RWPE2 (cell line): Measurements from ENCODE around the gene TKT.
A peak's percentile ranks its signal among the peaks of the same experiment; 100 is the strongest.

Source experiments
- ATAC-seq: fragments of 200-7000 bp; cut with Tn5 transposase; 3 replicates; pipeline ENCODE4 v1.9.1; 2021; ENCODE audit warnings: low read depth
- DNase-seq: peaks from one replicate; pipeline ENCODE4 v3.0.0-alpha.2; 2020; ENCODE audit warnings: low spot score
- H3K27ac ChIP-seq: fragments of 450-650 bp; 2 replicates; pipeline ENCODE4 v1.5.1; 2017; ENCODE audit warnings: mild to moderate bottlenecking; ENCODE audit not compliant: poor library complexity, severe bottlenecking
- H3K27me3 ChIP-seq: fragments of 250-450 bp; sonication (Bioruptor Pico); 2 replicates; pipeline ENCODE4 v1.5.1; 2021; ENCODE audit warnings: mild to moderate bottlenecking, moderate library complexity; ENCODE audit not compliant: insufficient read depth, poor library complexity, severe bottlenecking
- H3K36me3 ChIP-seq: fragments of 250-450 bp; sonication (Bioruptor Pico); 2 replicates; pipeline ENCODE4 v1.5.1; 2020; ENCODE audit warnings: low read depth, mild to moderate bottlenecking, moderate library complexity
- H3K4me1 ChIP-seq: fragments of 250-450 bp; sonication (Bioruptor Pico); 2 replicates; pipeline ENCODE4 v1.5.1; 2021; ENCODE audit warnings: mild to moderate bottlenecking, moderate library complexity; ENCODE audit not compliant: insufficient read depth, poor library complexity, severe bottlenecking
- H3K4me3 ChIP-seq: fragments of 250-450 bp; sonication (Bioruptor Pico); 2 replicates; pipeline ENCODE4 v1.5.1; 2021; ENCODE audit warnings: mild to moderate bottlenecking, moderate library complexity; ENCODE audit not compliant: severe bottlenecking
- H3K9me3 ChIP-seq: fragments of 250-450 bp; sonication (Bioruptor Pico); 2 replicates; pipeline ENCODE4 v1.5.1; 2021; ENCODE audit warnings: mild to moderate bottlenecking, moderate library complexity; ENCODE audit not compliant: severe bottlenecking
- CTCF ChIP-seq: fragments of 450-650 bp; IDR thresholded peaks from one replicate; pipeline ENCODE4 v1.5.1; 2017; ENCODE audit warnings: mild to moderate bottlenecking, moderate library complexity; ENCODE audit not compliant: poor library complexity, severe bottlenecking

The TKT gene

GRCh38 chr3:53183514-53183913, 72.3 kb downstream of the TKT start:
- H3K27ac ChIP-seq = no peak overlapping the region
- TF ChIP-seq CTCF = no peak

GRCh38 chr3:53182764-53183355, 73.0 kb downstream of the TKT start:
- ATAC-seq = no peak
- peak; percentile 34 for DNase-seq
- no peak for TF ChIP-seq CTCF
- H3K36me3 ChIP-seq = peaks cover 36% of the 10 kb centered on the region
- H3K9me3 ChIP-seq = no peaks in the 10 kb centered on the region
- H3K4me3 ChIP-seq = no peak overlapping the region
- H3K27ac ChIP-seq = no peak overlapping the region
- no peaks in the 10 kb centered on the region for H3K27me3 ChIP-seq
- H3K4me1 ChIP-seq = no peaks in the 10 kb centered on the region

More at GRCh38 chr3:53183514-53183913, 72.3 kb downstream of the TKT start:
- no peaks in the 10 kb centered on the region for H3K27me3 ChIP-seq
- ATAC-seq = no peak
- H3K9me3 ChIP-seq = no peaks in the 10 kb centered on the region
- H3K4me1 ChIP-seq = no peaks in the 10 kb centered on the region
- peak; percentile 50 for DNase-seq
- peaks cover 35% of the 10 kb centered on the region for H3K36me3 ChIP-seq
- no peak overlapping the region for H3K4me3 ChIP-seq

- no peak for TF ChIP-seq CTCF
- Histone ChIP-seq H3K27ac (no peak overlapping the region), H3K4me1 (no peaks in the 10 kb centered on the region), H3K9me3 (no peaks in the 10 kb centered on the region), H3K27me3 (no peaks in the 10 kb centered on the region), H3K4me3 (no peak overlapping the region), H3K36me3 (peaks cover 36% of the 10 kb centered on the region)
- no peak; the same call in 2 of the 3 replicates for ATAC-seq
- DNase-seq = no peak
Measured at GRCh38 chr3:53181528-53181927, 74.3 kb downstream of the TKT start.

GRCh38 chr3:53181024-53181371, 74.8 kb downstream of the TKT start:
- TF ChIP-seq CTCF = no peak
- Histone ChIP-seq H3K27me3 (no peaks in the 10 kb centered on the region), H3K4me3 (no peak overlapping the region), H3K27ac (no peak overlapping the region), H3K4me1 (no peaks in the 10 kb centered on the region), H3K36me3 (peaks cover 36% of the 10 kb centered on the region), H3K9me3 (no peaks in the 10 kb centered on the region)
- ATAC-seq (no peak), DNase-seq (no peak)

GRCh38 chr3:53180305-53181023, 75.4 kb downstream of the TKT start:
- no peak for TF ChIP-seq CTCF
- H3K27me3 ChIP-seq = no peaks in the 10 kb centered on the region
- no peak for DNase-seq
- H3K9me3 ChIP-seq = no peaks in the 10 kb centered on the region
- peaks cover 36% of the 10 kb centered on the region for H3K36me3 ChIP-seq
- no peaks in the 10 kb centered on the region for H3K4me1 ChIP-seq
- no peak overlapping the region for H3K4me3 ChIP-seq
- H3K27ac ChIP-seq = no peak overlapping the region
- ATAC-seq = no peak
